ENCODE data around the gene NHERF1. TPM values are rescaled to one million over a fixed set of nuclear protein-coding genes. Genes with fewer than 3 reads are reported as not detected.

The NHERF1 gene
- total RNA-seq, 1 experiment from 2014 or later = 43.2 TPM

DNA sequence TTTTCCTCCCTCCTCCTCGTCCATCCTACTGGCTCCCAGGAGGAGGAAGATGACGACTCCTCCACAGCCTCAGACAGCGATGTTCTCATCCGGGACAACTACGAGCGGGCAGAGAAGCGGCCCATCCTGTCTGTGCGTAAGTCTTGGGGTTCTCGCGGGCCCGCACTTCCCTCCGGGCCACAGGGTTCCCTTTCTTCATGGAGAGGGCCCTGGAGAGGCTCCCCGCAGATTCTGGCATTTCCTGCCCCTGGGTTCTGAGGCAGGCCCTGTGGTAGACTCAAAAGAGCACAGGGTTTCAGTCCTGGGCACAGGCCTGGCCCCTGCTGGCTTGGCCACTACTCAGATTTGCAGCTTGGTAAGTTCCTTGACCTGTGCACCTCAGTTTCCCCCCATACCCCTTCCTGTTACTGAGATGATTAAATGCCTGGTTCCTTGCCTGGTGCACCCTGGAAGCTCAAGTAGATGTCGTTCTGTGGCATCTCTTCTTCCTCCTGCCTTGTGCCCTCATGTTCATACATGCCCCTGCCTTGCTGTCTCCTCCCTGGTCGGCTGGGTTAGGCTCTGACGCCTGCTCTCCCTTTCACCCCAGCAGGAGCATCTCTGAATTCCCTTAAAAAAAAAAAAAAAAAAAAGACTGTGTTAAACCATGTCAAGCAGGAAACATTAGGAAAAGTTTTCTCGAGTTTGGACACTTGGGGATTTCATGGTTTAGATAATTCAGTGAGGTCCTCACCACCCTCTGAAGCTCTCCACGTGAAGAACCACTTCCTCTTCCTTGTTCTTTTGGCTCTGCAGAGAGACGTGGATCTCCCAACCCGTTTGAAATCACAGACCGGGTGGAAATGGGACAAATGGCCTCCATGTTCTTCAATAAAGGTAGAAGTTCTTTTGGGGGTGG, 42.0 kb downstream of the NHERF1 start:
- in situ Hi-C loops (cut with HindIII; ENCODE audit: low pct_unique_long_range_greater_than_20kb, low sequenced_read_pairs) = no loop called here
- no peak for DNase-seq (ENCODE audit: low read depth, low spot score)

GRCh38 chr17:74792586-74793105, 44.2 kb downstream of the NHERF1 start:
- in situ Hi-C loops (cut with HindIII; ENCODE audit: low pct_unique_long_range_greater_than_20kb, low sequenced_read_pairs) = no loop called here
- no peak for DNase-seq (ENCODE audit: low read depth, low spot score)

GRCh38 chr17:74795327-74796020, 47.0 kb downstream of the NHERF1 start:
- in situ Hi-C loops (cut with HindIII; ENCODE audit: low pct_unique_long_range_greater_than_20kb, low sequenced_read_pairs) = no loop called here
- no peak for DNase-seq (ENCODE audit: low read depth, low spot score)

DNA sequence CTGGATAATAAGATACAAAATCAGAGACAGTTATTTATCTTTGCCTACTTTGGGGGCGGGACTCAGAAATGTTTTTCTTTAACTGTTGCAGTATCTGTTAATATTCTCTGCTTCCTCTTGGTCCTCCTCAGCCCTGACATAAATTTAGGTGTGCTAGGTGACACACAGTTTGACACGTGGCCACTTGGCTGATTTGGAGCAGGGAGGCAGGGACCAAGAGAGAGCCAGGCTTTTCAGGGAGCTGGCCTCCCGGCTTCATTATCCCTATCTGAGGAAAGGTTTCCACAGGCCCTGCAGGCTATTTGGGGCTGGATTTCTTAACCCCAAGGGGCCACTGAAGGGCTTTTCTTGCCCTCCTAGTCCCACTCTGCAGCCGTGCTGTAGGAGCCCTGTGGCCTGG, 47.8 kb downstream of the NHERF1 start:
- in situ Hi-C loops (cut with HindIII; ENCODE audit: low pct_unique_long_range_greater_than_20kb, low sequenced_read_pairs) = no loop called here

GRCh38 chr17:74796866-74797265, 48.4 kb downstream of the NHERF1 start:
- no peak for DNase-seq (ENCODE audit: low read depth, low spot score)
- in situ Hi-C loops (cut with HindIII; ENCODE audit: low pct_unique_long_range_greater_than_20kb, low sequenced_read_pairs) = no loop called here

More for the DNA sequence above, 47.8 kb downstream of the NHERF1 start:
- no peak for DNase-seq (ENCODE audit: low read depth, low spot score)

DNA sequence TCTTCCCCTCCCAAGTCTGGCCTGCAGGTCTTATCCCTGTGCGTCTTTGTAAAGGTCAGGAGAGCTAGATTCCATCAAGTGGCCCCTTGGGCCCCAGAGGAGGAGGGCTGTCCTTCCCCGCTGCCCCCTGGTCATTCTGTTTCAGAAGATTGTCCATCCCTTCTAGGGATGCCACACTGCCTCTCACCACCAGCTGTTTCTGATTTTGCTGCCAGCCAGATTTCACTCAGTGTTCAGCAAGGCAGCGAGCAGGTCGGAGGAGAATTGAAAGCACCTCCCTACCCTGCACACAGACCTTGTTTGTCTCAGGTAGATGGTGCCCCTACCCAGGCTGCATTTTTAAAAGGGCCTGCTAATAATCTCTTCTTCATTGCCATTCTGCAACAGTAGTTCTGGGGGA, 49.4 kb downstream of the NHERF1 start:
- in situ Hi-C loops (cut with HindIII; ENCODE audit: low pct_unique_long_range_greater_than_20kb, low sequenced_read_pairs) = no loop called here
- DNase-seq (ENCODE audit: low read depth, low spot score) = no peak

DNA sequence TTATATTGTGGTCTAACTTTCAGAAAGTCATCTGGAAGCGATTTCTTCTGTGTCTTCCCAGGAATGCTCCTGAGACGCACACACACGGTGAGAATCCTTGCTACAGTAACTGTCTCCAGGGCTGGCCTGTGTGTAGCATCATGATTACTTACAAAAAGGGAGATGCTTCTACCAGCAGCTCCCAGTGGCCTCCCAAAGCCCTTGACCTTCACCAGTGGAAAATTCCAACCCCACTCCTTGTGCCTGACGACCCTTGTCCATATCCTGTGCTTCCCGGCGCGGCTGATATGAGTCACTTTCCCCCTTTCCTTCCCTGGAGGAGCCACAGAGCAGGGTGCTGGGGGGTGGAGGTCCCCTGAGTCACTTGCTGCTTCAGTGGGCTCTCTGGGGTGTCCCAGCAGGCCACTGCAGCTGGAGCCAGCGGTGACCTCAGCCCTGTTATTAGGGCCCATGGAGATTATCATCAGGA, 49.8 kb downstream of the NHERF1 start:
- in situ Hi-C loops (cut with HindIII; ENCODE audit: low pct_unique_long_range_greater_than_20kb, low sequenced_read_pairs) = no loop called here
- DNase-seq (ENCODE audit: low read depth, low spot score) = no peak

GRCh38 chr17:74799097-74799496, 50.7 kb downstream of the NHERF1 start:
- DNase-seq (ENCODE audit: low read depth, low spot score) = no peak
- in situ Hi-C loops (cut with HindIII; ENCODE audit: low pct_unique_long_range_greater_than_20kb, low sequenced_read_pairs) = no loop called here

- DNase-seq (ENCODE audit: low read depth, low spot score) = no peak
- in situ Hi-C loops (cut with HindIII; ENCODE audit: low pct_unique_long_range_greater_than_20kb, low sequenced_read_pairs) = no loop called here
Measured at GRCh38 chr17:74800531-74800930, 52.1 kb downstream of the NHERF1 start.

- no peak for DNase-seq (ENCODE audit: low read depth, low spot score)
- in situ Hi-C loops (cut with HindIII; ENCODE audit: low pct_unique_long_range_greater_than_20kb, low sequenced_read_pairs) = no loop called here
Measured at GRCh38 chr17:74801896-74802295, 53.5 kb downstream of the NHERF1 start.

- in situ Hi-C loops (cut with HindIII; ENCODE audit: low pct_unique_long_range_greater_than_20kb, low sequenced_read_pairs) = no loop called here
- DNase-seq (ENCODE audit: low read depth, low spot score) = no peak
Measured at GRCh38 chr17:74803388-74803930, 55.0 kb downstream of the NHERF1 start.

- in situ Hi-C loops (cut with HindIII; ENCODE audit: low pct_unique_long_range_greater_than_20kb, low sequenced_read_pairs) = no loop called here
- no peak for DNase-seq (ENCODE audit: low read depth, low spot score)
Measured at GRCh38 chr17:74803971-74804370, 55.5 kb downstream of the NHERF1 start.

DNA sequence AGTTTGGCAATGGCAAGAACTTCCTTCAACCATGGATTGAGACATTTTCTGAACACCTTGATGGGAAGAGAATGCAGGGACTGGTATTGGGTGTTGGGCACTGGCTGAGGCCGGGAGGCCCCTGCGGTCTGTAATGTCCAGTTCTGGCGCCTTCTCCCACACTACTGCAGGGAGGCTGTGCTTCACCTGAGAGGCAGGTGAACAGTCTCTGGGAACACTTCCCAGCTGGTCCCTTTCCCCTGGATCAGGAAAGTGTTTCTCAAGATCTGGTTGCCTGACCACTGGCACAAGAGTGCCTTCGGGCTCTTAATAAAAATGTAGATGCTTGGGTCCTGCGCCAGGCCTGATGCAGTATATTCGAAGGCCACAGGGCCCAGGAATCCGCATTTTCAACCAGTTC, 56.3 kb downstream of the NHERF1 start:
- in situ Hi-C loops (cut with HindIII; ENCODE audit: low pct_unique_long_range_greater_than_20kb, low sequenced_read_pairs) = no loop called here
- no peak for DNase-seq (ENCODE audit: low read depth, low spot score)

DNA sequence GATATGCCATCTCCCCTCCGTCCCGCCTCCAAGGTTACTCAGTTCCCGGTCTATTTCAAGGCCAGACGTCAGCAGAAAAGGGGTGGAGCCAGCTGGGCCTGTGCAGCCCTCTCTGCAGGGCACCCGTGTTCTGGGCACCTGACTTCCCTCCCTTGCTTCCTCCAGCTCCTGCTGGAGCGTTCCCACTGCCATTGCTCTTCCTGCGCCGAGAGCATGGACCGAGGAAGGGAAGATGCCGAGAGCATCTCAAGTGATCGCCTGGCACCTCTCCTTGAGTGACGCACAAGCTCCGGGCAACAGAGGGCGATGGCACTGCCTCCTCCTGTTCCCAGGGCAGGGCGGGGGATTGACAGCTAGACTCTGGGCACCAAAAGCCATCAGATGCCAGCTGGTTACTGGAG, 57.2 kb downstream of the NHERF1 start:
- in situ Hi-C loops (cut with HindIII; ENCODE audit: low pct_unique_long_range_greater_than_20kb, low sequenced_read_pairs) = no loop called here
- DNase-seq (ENCODE audit: low read depth, low spot score) = peak; percentile 28

DNA sequence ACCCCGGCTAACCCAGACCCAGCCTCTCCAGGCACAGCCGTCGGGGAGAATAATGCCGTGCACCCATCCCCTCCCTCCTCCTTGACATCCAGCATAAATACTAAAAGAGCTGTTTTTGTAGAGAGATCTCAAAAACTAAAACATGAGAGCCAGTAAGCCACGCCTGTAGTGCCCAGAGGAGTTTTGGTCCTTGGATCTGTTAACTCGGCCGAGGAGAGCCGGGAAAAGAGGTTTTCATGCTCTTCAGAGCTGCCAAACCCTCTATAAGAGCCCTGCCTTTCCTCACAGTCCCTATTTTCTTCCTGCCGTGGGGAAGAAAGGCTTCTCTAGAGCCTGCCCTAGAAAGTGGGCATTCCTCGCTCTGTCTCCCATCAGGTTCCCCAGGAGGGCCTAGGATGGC, 57.9 kb downstream of the NHERF1 start:
- in situ Hi-C loops (cut with HindIII; ENCODE audit: low pct_unique_long_range_greater_than_20kb, low sequenced_read_pairs) = no loop called here
- DNase-seq (ENCODE audit: low read depth, low spot score) = no peak

- in situ Hi-C loops (cut with HindIII; ENCODE audit: low pct_unique_long_range_greater_than_20kb, low sequenced_read_pairs) = no loop called here
- no peak for DNase-seq (ENCODE audit: low read depth, low spot score)
Measured at GRCh38 chr17:74807441-74807840, 59.0 kb downstream of the NHERF1 start.

GRCh38 chr17:74807925-74808324, 59.5 kb downstream of the NHERF1 start:
- DNase-seq (ENCODE audit: low read depth, low spot score) = no peak
- in situ Hi-C loops (cut with HindIII; ENCODE audit: low pct_unique_long_range_greater_than_20kb, low sequenced_read_pairs) = no loop called here

- DNase-seq (ENCODE audit: low read depth, low spot score) = no peak
- in situ Hi-C loops (cut with HindIII; ENCODE audit: low pct_unique_long_range_greater_than_20kb, low sequenced_read_pairs) = no loop called here
Measured at GRCh38 chr17:74808714-74809430, 60.4 kb downstream of the NHERF1 start.
